WTC11 (cell line): ENCODE measurements around the gene YTHDF1.

Experiments
- TF ChIP-seq, protein P1 (sequence below): fragments of 200-600 bp; IDR thresholded peaks from 2 replicates; pipeline ENCODE4 v1.8.0; 2022; ENCODE audit warnings: antibody characterized with exemption
- TF ChIP-seq, protein P2 (sequence below): sonication (generic); formaldehyde crosslinking; IDR thresholded peaks from 2 replicates; pipeline ENCODE4 v1.8.1; 2022; ENCODE audit warnings: mild to moderate bottlenecking, moderate library complexity, missing genetic modification reagents

DNA sequence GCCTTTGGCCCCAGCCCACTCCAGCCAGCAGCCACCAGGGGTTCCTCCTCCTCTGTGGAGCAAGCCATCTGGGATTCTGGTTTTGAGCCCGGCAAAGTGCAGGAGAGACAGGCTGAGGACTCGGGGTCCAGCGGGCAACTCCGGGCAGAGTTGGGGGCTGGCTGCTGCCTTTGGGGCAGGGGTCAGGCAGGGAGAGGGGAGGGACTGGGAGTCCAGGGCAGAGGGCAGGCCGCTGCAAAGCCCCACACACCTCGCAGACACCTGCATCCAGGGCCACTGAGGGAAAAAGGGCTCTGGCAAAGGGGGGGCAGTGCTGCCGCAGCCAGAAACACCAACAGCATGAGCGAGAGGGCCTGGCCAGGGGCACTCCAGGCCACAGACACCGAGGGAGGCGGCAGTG, 28.5 kb upstream of the YTHDF1 start:
- TF ChIP-seq, protein P1, sequence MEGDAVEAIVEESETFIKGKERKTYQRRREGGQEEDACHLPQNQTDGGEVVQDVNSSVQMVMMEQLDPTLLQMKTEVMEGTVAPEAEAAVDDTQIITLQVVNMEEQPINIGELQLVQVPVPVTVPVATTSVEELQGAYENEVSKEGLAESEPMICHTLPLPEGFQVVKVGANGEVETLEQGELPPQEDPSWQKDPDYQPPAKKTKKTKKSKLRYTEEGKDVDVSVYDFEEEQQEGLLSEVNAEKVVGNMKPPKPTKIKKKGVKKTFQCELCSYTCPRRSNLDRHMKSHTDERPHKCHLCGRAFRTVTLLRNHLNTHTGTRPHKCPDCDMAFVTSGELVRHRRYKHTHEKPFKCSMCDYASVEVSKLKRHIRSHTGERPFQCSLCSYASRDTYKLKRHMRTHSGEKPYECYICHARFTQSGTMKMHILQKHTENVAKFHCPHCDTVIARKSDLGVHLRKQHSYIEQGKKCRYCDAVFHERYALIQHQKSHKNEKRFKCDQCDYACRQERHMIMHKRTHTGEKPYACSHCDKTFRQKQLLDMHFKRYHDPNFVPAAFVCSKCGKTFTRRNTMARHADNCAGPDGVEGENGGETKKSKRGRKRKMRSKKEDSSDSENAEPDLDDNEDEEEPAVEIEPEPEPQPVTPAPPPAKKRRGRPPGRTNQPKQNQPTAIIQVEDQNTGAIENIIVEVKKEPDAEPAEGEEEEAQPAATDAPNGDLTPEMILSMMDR = no peak
- TF ChIP-seq, protein P2, sequence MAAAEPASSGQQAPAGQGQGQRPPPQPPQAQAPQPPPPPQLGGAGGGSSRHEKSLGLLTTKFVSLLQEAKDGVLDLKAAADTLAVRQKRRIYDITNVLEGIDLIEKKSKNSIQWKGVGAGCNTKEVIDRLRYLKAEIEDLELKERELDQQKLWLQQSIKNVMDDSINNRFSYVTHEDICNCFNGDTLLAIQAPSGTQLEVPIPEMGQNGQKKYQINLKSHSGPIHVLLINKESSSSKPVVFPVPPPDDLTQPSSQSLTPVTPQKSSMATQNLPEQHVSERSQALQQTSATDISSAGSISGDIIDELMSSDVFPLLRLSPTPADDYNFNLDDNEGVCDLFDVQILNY (CRISPR knock-in tag) = no peak
